Stimulated activated CD4-positive, alpha-beta T cell treated with anti-CD3 and anti-CD28 coated beads, Interleukin-12 subunit alpha, Interleukin-12 subunit beta, amount 100 ng/mL, for 4 hours (primary cell): ENCODE measurements around the gene TBCEL.
A peak's percentile ranks its signal among the peaks of the same experiment; 100 is the strongest.
"Not testable (repeated sequence)": the region's sequence is repeated elsewhere in the genome, so short reads cannot be mapped to it uniquely, and the experiment has no call there.

ENCODE experiments used
- DNase-seq: peaks from one replicate; pipeline ENCODE4 v3.0.0-alpha.2; 2020

The TBCEL gene

GRCh38 chr11:121023848-121024751, at the start of gene TBCEL:
TBCEL (plus strand) TSS chr11:121024102; CDS start chr11:121045691, 21,589 bp downstream.
- peak; percentile 80 for DNase-seq

GRCh38 chr11:120974466-120974865, 49.4 kb upstream of the TBCEL start:
- no peak for DNase-seq

- DNase-seq, result no peak
Observed at GRCh38 chr11:120974965-120975364, 48.9 kb upstream of the TBCEL start.

- DNase-seq, result no peak
Observed at GRCh38 chr11:120977266-120978137, 46.4 kb upstream of the TBCEL start.

- DNase-seq, result no peak
Observed at GRCh38 chr11:120978701-120979100, 45.2 kb upstream of the TBCEL start.

GRCh38 chr11:120985718-120986569, 38.0 kb upstream of the TBCEL start:
- peak; percentile 28 for DNase-seq

GRCh38 chr11:120988603-120989002, 35.3 kb upstream of the TBCEL start:
- DNase-seq, result no peak

GRCh38 chr11:120991830-120992686, 31.8 kb upstream of the TBCEL start:
- DNase-seq, result no peak

GRCh38 chr11:120994091-120994859, 29.6 kb upstream of the TBCEL start:
- DNase-seq, result no peak

- no peak for DNase-seq
Observed at GRCh38 chr11:120995184-120995583, 28.7 kb upstream of the TBCEL start.

- DNase-seq, result no peak
Observed at GRCh38 chr11:120996973-120997372, 26.9 kb upstream of the TBCEL start.

- no peak for DNase-seq
Observed at GRCh38 chr11:120998581-120998980, 25.3 kb upstream of the TBCEL start.

- no peak for DNase-seq
Observed at GRCh38 chr11:121004206-121004840, 19.6 kb upstream of the TBCEL start.

GRCh38 chr11:121006922-121007321, 17.0 kb upstream of the TBCEL start:
- no peak for DNase-seq

GRCh38 chr11:121008551-121008950, 15.4 kb upstream of the TBCEL start:
- DNase-seq, result no peak

- no peak for DNase-seq
Observed at GRCh38 chr11:121012091-121012490, 11.8 kb upstream of the TBCEL start.

GRCh38 chr11:121018746-121019145, 5.2 kb upstream of the TBCEL start:
- DNase-seq, result no peak

- not testable (repeated sequence) for DNase-seq
Observed at GRCh38 chr11:121021718-121022117, 2.2 kb upstream of the TBCEL start.

GRCh38 chr11:121024989-121025388, 1.1 kb downstream of the TBCEL start:
- no peak for DNase-seq

- no peak for DNase-seq
Observed at GRCh38 chr11:121029153-121029552, 5.3 kb downstream of the TBCEL start.
